ENCODE measurements around the gene LRRC49.
"Not testable (repeated sequence)": the region's sequence is repeated elsewhere in the genome, so short reads cannot be mapped to it uniquely, and the experiment has no call there.

The LRRC49 gene

GRCh38 chr15:70998319-70998718, 105.7 kb downstream of the LRRC49 start:
- no peak for DNase-seq

DNA sequence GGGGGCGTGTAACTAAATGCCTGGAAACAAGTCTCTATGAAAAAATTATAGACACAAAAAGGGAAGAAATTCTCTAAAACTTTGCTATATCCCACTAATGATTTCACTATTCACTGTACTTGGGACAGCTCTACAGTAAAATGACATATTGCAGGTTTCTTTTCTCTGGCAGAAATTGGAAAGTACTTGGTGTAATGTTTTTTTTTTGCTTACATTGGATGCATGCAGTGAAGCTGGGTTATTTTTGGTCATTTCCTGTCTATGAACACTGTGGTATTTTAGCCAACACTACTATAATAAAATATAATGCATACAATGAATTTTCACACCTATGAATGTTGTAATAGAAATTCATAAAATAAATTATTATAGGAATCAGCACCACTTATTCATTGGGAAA, 109.7 kb downstream of the LRRC49 start:
- no peak for DNase-seq

DNA sequence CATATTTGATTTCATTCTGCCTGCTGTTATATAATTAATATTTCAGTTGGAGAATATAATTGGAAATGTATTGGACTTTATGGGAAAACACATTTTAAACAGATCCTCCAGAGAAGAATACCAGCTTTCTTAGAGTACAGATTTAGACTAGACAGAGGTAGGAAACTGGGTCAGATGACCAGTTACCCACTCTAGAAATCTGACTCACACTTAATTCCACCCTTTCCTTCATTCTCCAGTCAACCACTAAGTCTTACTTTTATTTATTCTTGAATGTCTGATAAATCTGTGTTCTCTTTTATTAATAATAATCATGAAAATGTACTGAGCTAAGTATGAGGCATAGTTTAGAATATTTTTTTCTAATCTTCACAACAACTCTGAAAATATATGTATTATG, 110.7 kb downstream of the LRRC49 start:
- no peak for DNase-seq

DNA sequence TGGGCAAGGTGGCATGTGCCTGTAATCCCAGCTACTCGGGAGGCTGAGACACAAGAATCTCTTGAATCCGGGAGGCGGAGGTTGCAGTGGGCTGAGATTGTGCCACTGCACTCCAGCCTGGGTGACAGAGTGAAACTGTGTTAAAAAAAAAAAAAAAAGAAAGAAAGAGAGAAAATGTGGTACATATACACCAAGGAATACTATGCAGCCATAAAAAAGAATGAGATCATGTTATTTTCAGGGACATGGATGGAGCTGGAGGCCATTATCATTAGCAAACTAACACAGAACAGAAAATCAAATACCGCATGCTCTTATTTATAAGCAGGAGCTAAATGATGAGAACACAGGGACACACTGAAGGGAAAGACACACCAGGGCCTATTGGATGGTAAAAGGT, 111.9 kb downstream of the LRRC49 start:
- DNase-seq = not testable (repeated sequence)

GRCh38 chr15:71005895-71006294, 113.3 kb downstream of the LRRC49 start:
- no peak for DNase-seq

- no peak for DNase-seq
Measured at GRCh38 chr15:71008250-71008870, 115.7 kb downstream of the LRRC49 start.

- DNase-seq = no peak
Measured at GRCh38 chr15:71010472-71010871, 117.8 kb downstream of the LRRC49 start.

DNA sequence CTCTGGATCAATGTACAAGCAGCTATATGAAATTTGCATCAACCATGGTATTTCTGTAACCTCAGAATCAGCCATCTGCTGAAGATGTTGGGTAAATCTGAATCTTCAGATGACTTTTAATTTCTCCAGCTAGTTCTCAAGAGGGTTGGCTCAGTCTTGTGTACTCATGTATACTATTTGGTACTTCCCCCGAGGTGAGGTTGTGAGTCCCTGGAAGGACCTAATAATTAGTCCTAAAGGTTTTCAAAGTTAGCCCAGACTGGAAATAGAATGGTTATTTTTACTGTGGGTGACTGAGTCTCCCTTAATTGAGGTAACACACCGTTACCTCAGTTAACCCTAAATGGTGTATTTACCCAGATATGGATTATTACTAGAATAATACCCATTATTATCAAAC, 118.4 kb downstream of the LRRC49 start:
- DNase-seq = no peak

- DNase-seq = no peak
Measured at GRCh38 chr15:71011503-71012155, 119.0 kb downstream of the LRRC49 start.

DNA sequence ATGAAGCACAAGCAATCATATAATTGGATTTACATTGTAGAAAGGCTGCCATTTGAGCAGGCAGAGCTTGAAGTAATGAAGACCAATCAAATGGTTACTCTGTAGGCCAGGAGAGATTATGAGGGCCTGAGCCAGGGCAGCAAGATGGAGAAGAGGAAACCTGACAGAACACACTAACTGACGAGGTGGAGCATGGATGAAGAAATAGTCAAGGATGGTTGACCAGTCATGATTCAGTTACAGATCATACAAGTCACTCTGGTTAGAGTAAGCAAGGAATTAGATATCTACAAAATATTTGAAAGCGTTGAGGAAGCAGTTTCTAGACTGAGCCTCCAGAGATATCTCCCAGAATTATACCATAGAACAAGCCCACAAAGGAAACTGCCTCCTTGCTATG, 120.8 kb downstream of the LRRC49 start:
- no peak for DNase-seq

DNA sequence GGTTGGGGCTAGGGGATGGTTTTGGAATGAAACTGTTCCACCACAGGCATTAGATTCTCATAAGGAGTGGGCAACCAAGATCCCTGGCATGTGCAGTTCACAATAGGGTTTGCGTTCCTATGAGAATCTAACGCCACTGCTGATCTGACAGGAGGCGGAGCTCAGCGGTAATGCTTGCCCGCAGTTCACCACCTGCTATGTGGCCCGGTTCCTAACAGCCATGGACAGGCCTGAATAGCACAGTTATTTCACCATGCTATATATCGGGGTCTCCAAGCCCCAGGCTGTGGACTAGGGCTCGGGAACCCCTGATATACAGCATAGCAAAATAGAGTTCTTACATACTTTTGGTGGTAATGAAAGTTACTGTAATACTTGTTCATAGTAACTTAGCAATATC, 122.7 kb downstream of the LRRC49 start:
- no peak for DNase-seq

DNA sequence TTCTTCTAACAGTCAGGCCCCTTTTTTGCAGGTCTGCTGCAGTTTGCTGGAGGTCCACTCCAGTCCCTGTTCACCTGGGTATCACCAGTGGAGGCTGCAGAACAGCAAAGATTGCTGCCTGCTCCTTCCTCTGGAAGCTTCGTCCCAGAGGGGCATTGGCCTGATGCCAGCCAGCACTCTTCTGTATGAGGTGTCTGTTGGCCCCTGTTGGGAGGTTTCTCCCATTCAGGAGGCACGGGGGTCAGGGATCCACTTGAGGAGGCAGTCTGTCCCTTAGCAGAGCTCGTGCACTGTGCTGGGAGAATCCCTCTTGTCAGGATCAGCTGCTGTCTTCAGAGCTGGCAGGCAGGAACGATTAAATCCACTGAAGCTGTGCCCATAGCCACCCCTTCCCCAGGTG, 138.6 kb downstream of the LRRC49 start:
- not testable (repeated sequence) for DNase-seq

- DNase-seq = not testable (repeated sequence)
Measured at GRCh38 chr15:71035478-71035877, 142.9 kb downstream of the LRRC49 start.

DNA sequence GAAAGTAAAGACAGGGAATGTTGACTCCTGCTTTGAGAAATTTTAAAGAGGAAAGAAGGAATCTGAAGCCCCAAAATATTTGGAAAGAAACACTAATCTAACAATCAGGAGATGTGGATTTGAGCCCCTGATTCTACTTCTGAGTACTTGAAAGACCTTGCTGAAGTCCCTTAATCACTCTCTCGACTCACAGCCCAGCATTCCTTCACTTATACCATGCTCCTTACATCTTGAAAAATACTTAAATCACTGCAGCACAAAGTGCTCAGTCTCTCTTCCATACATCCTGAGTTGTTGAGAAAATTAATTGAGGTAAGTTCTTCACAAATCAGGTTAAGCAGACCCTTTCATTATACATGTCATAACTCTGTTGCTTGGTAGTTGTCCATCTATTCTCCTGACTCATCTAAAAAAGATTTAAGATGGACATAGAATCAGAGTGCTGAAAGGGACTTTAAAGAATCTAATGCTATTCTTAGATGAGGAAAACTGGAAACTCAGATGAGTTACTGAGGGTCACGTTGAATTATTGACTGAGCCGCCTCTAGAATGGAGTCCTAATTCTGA, 149.8 kb downstream of the LRRC49 start:
- DNase-seq = no peak

DNA sequence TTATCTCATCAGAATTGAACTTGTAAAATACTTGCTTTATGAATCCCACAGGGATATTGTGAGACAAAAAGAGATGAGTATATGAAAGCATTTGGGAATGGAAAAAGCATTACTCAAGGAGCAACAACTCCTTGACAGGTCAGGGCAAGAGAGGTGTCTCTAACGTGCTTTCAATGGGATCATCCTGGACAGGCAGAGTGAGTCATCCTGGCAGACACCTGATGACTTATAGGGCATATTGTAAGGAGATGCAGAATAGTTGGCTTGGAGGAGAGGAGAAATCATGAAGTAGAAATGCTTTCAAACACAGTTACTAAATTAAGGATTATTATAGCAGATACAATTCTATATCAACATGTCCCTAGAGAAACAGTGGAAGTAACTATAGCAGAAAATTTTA, 150.7 kb downstream of the LRRC49 start:
- no peak for DNase-seq

DNA sequence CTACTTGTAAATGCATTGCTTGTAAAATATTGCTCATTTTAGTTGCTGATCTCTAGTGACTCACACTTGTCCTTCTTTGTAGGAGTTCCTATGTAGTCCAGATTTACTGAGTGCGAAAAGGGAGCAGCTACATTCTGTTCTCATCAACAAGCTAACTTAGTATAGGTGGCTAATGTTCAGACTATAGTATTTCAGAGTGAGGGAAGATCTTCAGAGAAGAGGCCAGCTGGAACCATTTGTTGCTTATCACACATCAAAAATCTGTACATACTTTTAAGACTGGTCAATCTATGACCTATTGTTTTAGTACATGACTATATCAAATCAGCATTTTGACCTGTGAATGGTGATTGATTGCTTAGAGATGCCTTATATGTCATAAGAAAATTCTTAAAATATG, 151.4 kb downstream of the LRRC49 start:
- no peak for DNase-seq

DNA sequence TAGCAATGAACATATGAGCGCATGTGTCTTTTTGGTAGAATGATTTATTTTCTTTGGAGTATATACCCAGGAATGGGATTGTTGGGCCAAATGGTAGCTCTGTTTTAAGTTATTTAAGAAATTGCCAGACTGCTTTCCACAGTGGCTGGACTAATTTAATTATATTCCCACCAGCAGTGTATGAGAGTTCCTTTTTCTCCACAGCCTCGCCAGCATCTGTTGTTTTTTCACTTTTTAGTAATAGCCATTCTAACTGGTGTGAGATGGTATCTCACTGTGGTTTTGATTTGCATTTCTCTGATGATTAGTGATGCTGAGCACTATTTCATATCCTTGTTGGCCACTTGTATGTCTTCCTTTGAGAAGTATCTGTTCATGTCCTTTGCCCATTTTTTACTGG, 153.5 kb downstream of the LRRC49 start:
- DNase-seq = not testable (repeated sequence)

- DNase-seq = no peak
Measured at GRCh38 chr15:71048913-71049675, 156.5 kb downstream of the LRRC49 start.

- DNase-seq = no peak
Measured at GRCh38 chr15:71049706-71050422, 157.2 kb downstream of the LRRC49 start.

GRCh38 chr15:71050461-71050860, 157.8 kb downstream of the LRRC49 start:
- no peak for DNase-seq

GRCh38 chr15:71051539-71051938, 158.9 kb downstream of the LRRC49 start:
- DNase-seq = no peak

GRCh38 chr15:71052356-71052755, 159.7 kb downstream of the LRRC49 start:
- no peak for DNase-seq

GRCh38 chr15:71054286-71054952, 161.8 kb downstream of the LRRC49 start:
- no peak for DNase-seq
